Measurements from ENCODE around the gene SGMS1.

Gene SGMS1

GRCh38 chr10:50607356-50607925 lies 16.3 kb downstream of the SGMS1 start:
- no peak for TF ChIP-seq CTCF (IDR thresholded peaks at IDR 0.05; ENCODE audit: extremely low read depth, insufficient read depth, missing control alignments)
- in situ Hi-C loops (cut with MboI; ENCODE audit: low pct_unique_long_range_greater_than_20kb, low sequenced_read_pairs, unreplicated experiment) = no loop called here
- no peak for DNase-seq (ENCODE audit: low spot score)

DNA sequence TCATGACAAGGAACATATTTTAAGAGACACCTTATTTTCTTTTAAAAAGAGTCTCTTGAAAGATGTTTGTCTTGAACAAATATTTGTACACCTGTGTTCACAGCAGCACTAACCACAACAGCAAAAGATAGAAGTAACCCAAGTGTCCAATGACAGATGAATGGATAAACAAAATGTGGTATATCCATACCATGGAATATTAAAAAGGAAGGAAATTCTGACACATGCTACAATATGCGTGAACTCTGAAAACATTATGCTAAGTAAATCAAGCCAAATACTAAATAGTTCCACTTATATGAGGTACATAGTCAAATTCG lies 17.8 kb downstream of the SGMS1 start:
- TF ChIP-seq CTCF (IDR thresholded peaks at IDR 0.05; ENCODE audit: extremely low read depth, insufficient read depth, missing control alignments) = no peak
- in situ Hi-C loops (cut with MboI; ENCODE audit: low pct_unique_long_range_greater_than_20kb, low sequenced_read_pairs, unreplicated experiment) = no loop called here
- DNase-seq (ENCODE audit: low spot score) = no peak

DNA sequence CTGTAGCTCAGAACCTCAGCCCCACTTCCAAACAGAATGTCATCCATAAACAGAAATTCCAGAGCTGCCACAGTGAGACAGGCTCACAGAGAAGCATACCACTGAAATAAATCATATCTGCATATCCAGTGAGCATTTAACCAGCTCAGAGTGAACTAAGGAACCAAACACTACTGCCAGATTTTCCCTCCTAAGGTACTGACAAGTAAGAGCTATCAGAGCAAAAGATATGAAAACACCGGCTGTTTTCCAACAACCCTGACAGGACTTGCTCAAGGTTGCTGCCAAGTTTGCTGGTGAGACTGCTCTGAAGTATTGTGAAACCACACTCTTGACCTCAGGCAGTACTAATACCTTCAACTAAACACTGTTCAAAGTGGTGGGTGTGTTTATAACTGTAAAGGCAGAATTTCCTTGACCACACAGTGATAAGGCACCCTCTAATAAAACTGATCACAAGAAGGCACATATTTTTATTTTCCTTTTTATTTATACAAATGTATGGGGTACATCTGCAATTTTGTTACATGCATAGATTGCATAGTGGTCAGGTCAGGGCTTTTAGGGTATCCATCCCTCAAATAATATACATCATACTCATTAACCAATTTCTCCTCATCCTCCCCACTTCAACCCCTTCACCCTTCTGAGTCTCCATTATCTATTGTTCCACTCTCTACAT lies 18.3 kb downstream of the SGMS1 start:
- in situ Hi-C loops (cut with MboI; ENCODE audit: low pct_unique_long_range_greater_than_20kb, low sequenced_read_pairs, unreplicated experiment) = no loop called here
- no peak for TF ChIP-seq CTCF (IDR thresholded peaks at IDR 0.05; ENCODE audit: extremely low read depth, insufficient read depth, missing control alignments)
- no peak for DNase-seq (ENCODE audit: low spot score)

DNA sequence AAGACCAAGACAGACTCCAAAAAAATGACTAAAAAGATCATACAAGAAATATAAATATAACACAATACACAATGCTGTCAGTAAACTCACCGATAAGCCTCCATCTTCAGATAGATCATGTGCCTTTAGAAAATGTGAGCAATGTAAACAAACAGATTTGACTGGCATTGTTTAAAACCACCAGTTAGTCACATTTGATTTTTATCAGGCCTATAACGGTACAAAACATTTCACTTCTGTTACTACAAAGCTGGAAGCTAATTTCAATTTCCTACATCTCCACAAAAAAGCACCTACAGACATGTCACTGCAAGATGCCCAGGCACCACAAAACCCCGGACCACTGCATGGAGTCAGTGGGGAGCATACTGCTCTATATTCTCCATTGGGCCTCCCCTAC lies 18.9 kb downstream of the SGMS1 start:
- no peak for DNase-seq (ENCODE audit: low spot score)
- in situ Hi-C loops (cut with MboI; ENCODE audit: low pct_unique_long_range_greater_than_20kb, low sequenced_read_pairs, unreplicated experiment) = no loop called here
- TF ChIP-seq CTCF (IDR thresholded peaks at IDR 0.05; ENCODE audit: extremely low read depth, insufficient read depth, missing control alignments) = no peak

GRCh38 chr10:50604049-50604640 lies 19.6 kb downstream of the SGMS1 start:
- DNase-seq (ENCODE audit: low spot score) = no peak
- no peak for TF ChIP-seq CTCF (IDR thresholded peaks at IDR 0.05; ENCODE audit: extremely low read depth, insufficient read depth, missing control alignments)
- in situ Hi-C loops (cut with MboI; ENCODE audit: low pct_unique_long_range_greater_than_20kb, low sequenced_read_pairs, unreplicated experiment) = no loop called here

- in situ Hi-C loops (cut with MboI; ENCODE audit: low pct_unique_long_range_greater_than_20kb, low sequenced_read_pairs, unreplicated experiment) = no loop called here
- no peak for DNase-seq (ENCODE audit: low spot score)
- no peak for TF ChIP-seq CTCF (IDR thresholded peaks at IDR 0.05; ENCODE audit: extremely low read depth, insufficient read depth, missing control alignments)
Measured at GRCh38 chr10:50603151-50603850, 20.5 kb downstream of the SGMS1 start.

All from GM13977 (cell line).